ENCODE measurements around the gene CRACDL.

CRACDL gene

DNA sequence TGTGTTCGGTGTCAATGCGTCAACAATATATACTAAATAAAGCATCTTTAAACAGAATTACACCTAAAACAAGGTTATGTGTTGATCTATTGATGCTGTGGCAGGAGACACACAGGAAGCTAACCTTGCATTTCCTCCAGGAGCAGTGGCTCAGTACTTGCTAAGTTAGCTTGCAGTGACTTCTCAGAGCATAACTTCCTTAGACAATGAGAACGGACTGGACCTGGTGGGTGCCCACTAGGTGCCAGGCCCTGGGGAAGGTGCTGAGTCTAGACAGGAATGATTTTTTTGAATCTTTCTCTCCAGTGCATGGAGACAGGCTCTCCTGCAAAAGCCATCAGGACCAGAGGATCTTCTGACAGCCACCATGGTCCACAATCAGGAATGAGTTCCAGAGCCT lies 131.3 kb downstream of the CRACDL start:
- DNase-seq = no peak

DNA sequence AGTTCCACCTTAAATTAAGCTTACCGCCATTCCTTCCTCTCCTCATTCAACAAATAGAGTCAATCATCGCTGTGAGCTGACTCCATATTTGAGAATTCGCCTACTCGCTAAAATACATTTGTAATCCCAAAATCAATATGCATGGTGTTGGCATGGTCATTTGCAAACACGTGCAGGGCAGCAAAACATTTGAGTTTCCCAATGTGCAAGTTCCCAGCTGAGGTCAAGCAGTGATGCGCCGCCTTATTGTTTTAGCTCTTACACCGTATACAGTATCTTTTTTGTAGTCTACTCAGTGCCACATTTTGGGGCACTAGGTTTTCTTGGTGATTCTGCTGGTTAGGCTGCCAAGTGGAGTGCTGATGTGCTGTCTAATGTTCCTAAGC lies 131.8 kb downstream of the CRACDL start:
- no peak for DNase-seq

DNA sequence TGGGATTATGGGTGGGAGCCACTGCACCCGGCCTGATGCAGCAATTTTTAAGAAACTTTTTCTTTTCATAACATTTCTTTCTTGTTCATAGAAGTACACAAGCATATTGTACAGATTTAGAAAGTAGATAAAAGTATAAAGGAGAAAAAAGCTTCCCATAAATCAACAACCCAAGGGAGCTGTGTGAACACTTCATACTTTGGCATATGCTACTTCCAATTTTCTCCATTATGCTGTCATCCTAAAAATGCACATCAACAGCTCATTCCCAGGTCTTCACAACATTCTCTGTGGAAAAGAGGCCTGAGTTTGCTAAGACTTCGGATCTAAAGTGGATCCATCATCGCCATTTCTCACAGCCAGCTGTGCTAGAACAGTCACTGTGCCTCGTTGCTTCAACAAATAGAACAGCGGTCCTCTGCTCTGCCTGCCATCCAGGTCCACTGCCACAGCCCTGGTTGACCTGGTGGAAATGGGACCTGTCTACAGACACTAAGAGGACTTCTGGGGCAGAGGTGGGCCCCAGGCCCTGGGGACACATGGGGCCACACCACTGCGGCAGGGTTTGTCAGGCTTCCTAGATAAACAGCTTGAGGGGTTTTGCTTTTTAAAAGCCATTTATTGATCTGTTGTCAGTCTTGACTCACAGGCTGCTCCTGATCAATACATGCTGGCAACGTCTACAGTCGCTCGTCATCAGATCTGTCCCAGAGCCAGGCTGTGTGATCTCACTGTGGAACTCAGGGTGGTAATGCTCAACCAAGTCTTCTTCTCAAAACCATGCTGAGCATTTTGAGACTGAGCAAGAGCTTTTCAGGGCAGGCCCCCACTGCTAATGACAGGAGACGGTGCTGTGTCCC lies 132.4 kb downstream of the CRACDL start:
- DNase-seq = no peak

DNA sequence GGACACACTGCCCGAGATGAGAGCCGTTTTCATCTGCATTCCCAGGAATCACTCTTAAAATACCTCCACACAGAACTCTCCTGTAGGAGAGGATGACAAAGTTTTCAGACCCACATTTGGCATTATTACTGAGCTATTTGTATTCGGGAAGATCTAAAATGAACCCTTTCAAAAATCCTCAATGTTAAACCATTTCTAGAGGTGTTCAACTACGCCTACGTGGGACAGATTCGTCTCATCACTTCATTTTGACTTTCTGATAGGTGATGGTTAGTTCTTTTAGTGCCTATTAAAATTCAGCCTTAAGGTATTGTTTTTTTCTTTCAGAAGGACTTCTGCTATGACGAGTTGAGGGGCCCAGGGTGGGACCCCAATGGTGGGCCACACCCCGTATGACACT lies 133.7 kb downstream of the CRACDL start:
- DNase-seq = no peak

DNA sequence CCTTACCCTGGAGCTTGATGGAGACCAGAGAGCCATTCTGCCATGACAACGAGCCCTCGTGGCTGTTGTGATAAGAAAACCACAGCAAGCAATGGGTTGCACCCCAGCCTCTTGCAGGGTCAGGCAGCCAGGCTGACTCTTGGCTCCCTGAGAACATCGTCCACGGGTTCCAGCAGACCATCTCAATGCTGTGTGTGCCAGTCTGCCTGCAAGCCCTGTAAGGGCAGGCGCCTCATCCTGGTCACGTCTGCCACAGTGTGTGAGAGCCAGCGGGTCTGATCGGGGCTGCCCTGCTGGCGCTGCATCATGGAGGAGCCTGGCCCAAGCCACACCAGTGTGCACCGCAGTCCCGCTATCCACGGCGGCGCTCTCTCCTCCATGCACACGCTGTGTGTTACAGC lies 134.1 kb downstream of the CRACDL start:
- no peak for DNase-seq

DNA sequence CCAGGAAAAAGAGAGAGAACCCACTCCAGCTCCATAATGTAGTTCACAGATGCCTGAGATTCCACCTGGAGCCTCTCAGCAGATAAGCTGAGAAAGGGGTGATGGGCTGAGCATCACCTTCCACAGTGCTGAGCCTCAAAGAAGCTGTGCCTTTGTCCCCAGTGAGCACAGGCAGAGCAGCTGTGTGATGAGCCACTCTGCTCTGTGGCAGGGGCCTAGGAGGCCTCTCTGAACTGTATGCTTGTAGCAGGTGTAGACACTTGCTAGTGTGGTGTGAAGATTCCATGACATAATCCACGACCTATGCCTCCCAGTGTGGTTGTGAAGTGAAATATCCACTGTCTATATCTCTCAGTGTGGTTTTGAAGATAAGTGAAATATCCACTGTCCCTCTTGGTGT lies 134.7 kb downstream of the CRACDL start:
- DNase-seq = no peak

DNA sequence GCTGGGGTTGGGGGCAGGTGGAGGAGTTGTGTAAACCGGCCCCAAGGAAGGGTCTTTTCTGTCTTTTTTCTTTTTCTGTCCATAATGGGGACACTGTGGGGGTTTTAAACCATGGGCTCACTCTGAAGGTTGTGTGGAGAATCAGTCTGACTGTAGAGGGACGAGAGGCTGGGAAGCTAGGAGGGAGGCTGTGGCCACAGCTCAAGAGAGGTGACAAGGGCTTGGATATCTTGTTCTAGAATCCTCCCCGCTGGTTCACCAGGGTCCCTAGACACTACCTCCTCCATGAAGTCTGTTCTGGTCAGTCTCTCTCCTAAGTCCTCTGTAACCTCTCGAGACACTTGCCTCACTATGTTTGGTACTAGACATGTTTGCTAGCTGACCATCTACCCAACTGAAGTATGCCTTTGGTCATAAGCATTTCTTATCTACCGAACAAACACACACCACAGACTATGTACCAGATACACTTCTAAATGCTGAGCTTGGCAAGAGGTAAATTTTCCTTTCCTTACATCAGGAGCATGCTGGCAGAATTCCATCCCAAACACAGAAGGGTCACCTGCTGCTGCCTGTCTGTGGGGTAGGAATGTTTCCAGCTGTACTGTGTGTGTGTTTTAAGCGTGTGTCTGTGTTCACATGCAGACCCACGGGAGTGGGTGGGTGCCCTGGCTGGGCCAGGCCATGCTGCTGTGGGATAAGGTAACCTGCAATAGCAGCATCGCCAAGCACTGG lies 135.5 kb downstream of the CRACDL start:
- DNase-seq = no peak

DNA sequence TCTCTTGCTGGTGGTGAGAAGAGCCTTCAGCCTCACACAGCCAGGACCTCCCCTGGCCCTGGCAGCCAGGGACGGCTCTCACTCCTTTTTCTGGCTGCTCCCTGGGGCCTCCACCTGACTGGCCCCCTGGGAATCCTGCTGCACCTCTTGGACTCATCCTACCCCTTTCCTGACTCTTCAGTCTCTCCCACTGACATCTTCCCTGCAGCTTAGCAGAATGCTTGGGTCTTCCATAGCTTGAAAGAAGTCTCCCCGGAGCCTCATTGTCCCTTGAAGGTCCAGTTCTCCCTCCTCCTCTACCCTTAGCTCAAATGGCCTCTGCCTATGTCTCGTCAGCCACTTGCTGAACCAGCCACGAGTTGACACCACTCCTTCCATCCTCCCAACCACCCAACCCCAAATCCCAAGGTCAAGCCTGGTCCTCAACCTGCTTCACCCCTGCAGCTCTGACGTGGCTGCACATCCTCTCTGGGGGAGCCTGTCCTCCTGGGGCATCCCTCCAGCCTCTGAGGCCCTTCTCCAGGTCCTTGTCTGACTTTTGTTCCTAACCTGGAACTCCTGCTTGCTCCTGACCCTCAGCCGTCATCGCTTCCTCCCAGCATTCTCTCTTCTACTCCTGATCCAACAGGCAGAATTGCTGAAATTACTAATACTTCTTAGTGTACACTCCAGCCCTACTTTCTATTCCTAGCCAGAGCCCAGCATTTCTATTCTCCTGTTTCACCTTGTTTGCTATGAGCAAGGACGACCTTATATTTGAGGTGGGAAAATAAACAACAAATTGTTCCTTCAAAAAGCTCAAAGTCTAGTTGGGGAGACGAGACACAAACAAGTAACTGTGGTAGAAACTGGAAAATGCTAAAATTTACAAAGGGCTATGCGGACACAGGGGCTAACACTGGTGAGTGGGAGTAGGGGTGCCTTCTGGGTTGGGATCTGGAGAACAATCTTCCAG lies 136.4 kb downstream of the CRACDL start:
- no peak for DNase-seq

DNA sequence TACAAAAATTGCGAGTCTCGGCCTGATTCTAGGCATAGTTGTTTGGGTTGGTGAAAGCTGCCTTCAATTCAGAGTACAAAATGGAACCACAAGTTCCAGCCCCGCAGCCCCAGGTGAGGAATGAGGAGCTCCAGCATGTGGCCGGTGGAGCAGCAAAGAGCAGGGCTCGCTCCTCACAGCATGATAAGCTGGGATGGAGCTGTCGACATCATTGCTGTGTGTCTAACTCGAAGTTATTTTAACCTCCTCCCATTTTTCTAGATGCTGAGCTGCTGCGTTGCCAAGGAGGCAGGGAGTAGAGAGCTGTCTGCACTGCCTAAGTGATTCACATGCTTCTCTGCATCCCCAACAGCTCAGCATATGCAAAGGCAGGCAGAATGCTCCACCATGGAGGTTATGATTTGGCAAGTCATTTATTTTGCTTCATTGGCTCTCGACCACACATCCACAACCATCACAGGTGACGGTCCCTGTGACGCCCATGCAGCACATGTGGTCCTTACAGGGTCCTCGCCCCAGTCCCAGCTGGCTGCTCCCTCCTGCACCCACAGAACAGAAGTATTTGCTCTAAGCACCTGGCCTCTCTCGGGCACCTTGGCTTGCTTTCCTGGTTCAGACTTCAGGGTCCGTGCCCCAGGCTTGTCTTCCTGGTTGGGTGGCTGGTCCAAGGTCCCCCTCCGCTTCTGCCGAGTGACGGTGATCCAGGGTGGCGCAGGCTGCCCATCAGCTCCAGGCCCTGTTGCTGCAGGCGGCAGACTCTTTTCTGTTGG lies 139.1 kb downstream of the CRACDL start:
- peak in 7 of 56 donors; percentile 15 to 56 (median 21) for DNase-seq

DNA sequence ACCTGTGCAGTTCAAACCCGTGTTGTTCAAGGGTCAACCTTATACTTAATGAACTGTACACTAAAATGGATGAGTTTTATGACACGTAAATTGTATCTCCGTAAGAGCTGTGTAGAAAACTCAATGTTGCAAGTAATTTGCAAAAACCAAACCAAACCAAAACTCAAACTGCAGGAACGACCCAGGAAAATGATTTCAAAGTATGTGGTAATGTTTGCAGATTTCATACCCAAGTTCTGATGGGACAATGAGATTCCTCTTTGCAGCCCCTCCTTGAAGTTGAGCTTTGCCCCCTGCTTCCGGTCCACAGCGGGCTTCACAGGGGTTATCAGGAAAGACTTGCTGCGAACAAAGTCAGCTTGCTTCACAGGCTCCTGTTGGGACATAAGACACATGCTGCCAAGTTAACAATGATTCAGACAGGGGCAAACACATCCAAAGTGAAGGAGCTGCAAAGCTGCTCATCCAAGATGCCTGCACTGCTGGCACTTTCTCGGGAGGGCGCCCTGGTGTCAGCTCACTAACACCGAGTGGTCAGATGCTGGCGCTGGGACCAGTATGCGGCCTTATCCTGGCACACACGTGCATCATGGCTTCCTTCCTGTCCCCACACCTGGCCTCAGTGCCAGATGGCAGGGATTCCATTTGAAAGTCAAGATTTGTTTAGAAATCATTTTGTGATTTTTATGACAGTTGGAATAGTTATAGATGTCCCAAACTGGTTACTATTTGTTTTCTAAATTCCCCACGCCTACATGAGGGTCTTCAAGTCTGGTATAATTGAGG lies 139.9 kb downstream of the CRACDL start:
- no peak for DNase-seq

DNA sequence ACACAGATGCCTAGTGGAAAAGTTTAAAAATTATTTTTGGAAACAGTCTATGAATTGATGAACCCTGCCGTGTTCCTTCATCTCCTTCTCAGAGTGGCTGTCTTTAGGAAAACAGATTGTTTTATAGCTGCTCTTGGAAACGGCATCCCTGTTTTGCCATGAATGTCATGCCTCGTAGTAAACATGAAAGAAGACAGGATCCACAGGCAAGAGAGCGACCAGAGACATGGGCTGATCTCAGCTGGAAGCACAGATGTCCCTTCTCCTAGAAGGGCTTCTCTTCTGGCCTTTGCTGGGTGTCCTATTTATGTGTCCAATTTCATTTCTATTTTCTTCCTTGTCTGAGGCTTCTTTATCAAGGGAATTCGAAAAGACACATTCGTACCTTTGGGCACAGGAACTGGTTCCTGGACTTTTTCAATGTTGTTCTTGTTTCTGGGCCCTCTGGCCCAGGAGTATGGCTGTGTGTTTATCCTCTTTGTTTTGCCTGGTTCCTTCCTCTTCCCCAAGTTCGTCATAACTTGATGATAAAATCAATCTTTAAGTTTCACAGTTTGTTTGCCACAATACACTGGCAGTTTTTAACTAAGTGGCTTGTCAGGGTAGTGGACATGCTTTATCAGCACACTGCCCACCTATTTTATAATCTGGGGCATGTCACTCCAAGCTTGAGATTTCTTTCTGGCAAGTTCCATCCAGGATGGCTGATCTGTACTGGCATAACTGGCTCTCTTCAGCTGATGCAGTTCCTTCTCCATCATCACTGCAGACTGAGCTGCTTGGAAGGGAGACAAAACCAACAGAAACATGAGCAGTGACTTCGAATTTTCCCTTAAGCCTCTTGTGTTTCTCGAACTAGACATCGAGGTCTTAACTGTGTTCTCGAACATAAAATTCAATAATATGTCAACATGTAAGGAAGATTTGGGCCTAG lies 141.9 kb downstream of the CRACDL start:
- DNase-seq = no peak

DNA sequence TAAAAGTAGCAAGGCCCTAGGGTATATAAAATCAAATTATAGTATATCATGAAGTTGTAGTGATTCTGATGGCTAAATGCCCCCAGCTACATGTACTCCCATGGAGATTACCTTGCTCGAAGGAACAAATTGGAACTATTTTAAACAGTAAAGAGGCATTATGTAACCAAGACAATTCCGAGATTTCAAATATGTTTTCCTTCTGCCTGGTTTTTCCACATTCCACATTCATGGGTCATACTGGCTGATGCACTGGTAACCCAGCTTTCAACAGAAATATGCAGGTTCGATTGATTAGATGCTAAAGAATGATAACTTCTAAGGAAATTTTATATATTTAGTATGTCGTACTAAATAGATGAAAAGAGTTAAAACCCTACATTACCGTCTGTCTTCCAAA lies 142.8 kb downstream of the CRACDL start:
- no peak for DNase-seq

DNA sequence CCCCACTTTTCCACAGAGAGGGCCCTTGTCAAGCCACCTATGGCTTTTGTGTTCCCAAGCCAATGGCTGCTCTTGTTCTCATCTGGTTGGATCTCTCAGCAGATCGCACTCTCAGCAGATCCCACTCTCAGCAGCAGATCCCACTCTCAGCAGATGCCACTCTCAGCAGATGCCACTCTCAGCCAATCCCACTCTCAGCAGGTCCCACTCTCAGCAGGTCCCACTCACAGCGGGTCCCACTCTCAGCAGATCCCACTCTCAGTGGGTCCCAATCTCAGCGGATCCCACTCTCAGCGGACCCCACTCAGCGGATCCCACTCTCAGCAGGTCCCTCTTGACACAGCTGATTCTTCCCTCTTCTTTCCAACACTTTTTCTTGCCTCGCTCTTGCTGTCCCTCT lies 145.8 kb downstream of the CRACDL start:
- DNase-seq = no peak

DNA sequence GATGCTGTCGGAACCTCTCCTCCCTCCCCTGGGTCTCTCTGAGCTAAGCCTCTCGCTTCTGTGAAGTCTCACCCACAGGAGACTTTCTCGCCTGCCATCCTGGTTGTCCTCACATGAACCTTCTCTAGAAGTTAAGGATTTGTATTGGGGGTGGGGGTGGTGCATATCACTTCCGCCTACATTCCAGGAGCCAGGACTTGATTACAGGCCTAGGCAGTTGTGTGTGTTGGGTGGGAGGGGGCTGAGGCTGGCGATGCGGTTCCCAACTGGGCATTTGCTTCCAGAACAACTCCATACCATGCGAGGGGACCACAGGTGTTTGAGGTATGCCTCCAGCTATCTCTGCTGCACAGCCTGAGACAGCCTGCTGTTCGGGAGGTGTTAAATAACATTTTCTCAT lies 148.3 kb downstream of the CRACDL start:
- no peak for DNase-seq

DNA sequence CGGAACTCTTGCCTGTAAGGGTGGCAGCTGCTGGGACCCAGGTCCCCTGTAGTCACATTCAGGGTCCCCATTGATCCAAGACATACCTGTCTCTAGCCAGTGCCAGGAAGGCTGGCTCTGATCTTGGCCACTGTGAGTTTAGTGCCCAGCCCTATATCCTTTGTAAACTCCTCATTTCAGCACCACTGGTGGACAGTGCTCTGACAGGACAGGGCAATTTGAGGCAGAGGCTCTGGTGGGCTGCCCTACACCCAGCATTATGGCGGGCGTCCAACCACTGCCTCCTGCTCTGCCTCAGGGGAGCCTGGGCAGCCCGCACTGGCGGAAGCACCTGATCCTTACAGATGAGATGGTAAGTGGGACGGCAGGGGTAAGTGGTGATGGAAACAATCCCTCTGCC lies 149.8 kb downstream of the CRACDL start:
- no peak for DNase-seq

DNA sequence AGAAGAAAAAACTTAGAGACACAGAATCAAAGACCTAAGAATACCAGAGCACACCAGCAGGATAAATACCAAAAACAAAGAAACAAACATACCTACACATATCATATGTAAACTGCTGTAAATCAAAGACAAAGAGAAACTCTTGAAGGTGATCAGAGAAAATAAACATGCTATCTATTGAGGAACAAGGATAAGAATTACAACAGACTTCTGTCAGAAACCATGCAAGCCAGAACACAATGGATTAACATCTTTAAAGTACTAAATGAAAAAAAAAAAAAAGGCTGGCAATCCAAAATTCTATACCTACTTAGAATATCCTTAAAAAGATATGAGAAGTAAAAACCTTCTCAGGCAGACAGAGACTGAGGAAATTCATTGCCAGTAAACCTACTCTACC lies 153.5 kb downstream of the CRACDL start:
- DNase-seq = no peak

DNA sequence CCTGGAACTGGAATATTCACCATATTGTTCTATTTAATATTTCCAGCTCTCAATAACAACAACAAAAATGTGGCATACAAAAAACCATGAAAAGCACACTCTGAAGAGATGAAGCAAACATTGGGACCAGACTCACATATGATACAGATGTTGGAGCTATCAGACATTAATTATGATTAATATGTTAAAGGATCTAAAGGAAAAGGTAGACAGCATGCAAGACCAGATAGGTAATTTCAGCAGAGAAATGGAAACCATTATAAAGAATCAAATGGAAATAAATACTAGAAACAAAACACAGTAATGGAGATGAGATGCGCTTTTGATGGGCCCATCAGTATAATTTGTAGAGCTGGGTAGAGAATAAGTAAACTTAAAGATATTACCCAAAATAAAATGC lies 154.2 kb downstream of the CRACDL start:
- DNase-seq = no peak

DNA sequence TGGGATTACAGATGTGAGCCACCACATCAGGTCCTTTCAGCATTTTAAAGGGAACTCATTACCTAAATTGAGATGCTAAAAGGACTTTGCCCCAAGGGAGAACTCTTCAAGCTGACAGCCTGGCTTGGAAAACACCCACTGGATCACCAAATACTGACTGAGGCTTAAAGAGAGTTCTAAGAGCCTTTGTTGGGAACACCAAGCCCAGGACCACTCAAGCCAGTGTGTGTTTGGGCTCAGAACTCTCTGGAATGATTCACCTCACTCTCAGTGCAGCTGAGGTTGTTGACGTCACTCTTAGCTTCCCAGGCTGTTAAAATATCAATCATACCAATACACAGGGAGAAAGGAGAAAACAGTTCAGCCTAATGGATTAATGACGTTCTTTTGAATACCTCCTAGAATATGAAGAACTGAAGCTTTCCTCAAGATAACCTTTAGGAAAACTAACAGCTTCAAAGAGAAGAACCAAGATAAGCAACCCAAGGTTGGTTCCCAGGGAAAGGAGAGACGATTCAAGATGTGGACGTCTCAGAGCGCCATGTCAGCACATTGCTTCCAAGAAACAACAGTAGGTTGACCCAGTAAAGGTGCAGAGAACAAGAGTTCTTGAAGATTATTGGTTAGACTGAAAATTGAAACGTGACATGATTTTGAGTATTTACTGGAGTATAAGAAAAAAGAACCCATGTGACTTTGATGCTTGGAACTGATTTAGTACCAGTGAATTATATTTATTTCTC lies 157.1 kb downstream of the CRACDL start:
- DNase-seq = no peak
